ENCODE measurements around the gene DLGAP1. TPM values are rescaled to one million over a fixed set of nuclear protein-coding genes. Genes with fewer than 3 reads are reported as not detected.

Gene DLGAP1
- total RNA-seq, 1 donor from 2014 or later = 11.5 TPM

DNA sequence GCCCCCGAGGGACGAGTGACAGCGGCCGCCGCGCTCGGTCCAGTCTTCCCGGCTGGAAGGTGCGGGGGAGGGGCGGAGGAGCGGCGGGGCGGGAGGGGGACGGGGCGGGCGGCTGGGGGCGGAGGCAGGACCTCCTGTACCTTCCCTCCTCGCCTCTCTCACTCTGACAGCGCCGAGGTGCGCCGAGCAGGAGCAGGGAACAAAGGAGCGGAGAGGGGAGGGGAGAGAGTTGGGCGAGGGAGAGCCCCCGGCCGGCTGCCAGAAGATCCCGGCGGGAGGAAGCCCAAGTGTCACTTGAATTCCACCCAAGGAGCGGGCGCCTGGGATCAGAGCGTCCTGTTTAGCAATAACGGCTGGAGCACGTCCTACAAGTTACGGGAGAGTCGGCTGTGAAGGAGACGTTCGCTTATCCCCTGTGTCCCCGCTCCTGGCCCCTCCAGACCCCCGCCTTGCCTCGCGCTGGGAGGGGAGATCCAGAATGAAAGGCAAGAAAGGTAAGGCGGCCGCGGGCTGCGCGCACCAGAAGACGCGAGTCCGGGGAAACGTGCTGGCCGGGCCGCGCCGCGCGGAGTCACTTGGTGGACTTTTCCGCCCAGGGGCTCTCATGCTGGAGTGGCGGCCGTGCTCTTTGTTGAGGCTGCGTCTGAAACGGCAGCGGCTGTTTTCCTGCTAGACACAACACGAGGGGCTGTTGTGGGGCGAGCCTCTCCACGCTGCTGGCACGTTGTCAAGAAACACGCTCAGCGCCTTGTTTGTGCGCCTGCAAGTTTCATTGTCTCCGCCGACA lies 1004.9 kb downstream of the DLGAP1 start, which contains the start of gene TGIF1:
TSS of gene TGIF1 (plus strand) at position 161 of the 787 bp plus-strand sequence. CDS start at position 479, 318 bp downstream.
- Mint-ChIP-seq H3K9me3 (no peaks in the 10 kb centered on the region), H3K36me3 (ENCODE audit: low read depth) (no peaks in the 10 kb centered on the region), H3K4me3 (peak within 1 kb of the TSS; percentile 99), H3K27me3 (ENCODE audit: low read depth) (peaks cover 2% of the 10 kb centered on the region), H3K27ac (ENCODE audit: unreplicated experiment) (peak within 1 kb of the TSS; percentile 100), H3K4me1 (peaks cover 58% of the 10 kb centered on the region)
- TF ChIP-seq, protein P1, sequence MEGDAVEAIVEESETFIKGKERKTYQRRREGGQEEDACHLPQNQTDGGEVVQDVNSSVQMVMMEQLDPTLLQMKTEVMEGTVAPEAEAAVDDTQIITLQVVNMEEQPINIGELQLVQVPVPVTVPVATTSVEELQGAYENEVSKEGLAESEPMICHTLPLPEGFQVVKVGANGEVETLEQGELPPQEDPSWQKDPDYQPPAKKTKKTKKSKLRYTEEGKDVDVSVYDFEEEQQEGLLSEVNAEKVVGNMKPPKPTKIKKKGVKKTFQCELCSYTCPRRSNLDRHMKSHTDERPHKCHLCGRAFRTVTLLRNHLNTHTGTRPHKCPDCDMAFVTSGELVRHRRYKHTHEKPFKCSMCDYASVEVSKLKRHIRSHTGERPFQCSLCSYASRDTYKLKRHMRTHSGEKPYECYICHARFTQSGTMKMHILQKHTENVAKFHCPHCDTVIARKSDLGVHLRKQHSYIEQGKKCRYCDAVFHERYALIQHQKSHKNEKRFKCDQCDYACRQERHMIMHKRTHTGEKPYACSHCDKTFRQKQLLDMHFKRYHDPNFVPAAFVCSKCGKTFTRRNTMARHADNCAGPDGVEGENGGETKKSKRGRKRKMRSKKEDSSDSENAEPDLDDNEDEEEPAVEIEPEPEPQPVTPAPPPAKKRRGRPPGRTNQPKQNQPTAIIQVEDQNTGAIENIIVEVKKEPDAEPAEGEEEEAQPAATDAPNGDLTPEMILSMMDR (conservative IDR thresholded peaks at IDR 0.05) = peak; percentile 13
- peak; percentile 59 for DNase-seq (ENCODE audit: low read depth, low spot score)

DNA sequence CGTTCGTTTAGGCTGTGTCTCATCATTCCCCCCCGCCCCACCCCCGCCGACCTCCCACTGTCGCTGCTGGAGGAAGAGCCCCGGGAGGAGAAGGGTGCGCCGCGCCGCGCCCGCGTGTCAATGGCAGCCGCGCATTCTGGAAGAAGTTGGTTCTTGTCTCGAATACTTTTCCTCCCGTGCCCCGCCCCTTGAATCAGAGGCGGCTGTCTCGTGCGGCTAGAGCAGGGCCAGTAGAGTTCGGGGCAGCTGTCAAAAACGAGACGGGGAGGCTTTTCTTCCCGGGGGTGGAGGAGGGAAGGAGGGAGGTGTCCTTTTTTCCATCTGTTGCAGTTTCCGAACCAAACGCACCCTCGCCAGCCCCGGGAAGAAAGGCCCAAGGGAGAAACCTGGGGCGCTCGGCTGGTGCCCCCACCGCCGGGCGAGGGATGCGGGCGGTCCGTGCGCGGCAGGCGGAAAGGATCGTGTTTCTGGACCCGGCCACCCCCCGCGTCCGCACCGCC lies 1005.5 kb downstream of the DLGAP1 start:
- H3K27me3 Mint-ChIP-seq (ENCODE audit: low read depth) = peaks cover 2% of the 10 kb centered on the region
- peaks cover 57% of the 10 kb centered on the region for H3K4me1 Mint-ChIP-seq
- TF ChIP-seq, protein P1 (conservative IDR thresholded peaks at IDR 0.05) = peak; percentile 8
- H3K9me3 Mint-ChIP-seq = no peaks in the 10 kb centered on the region
- H3K27ac Mint-ChIP-seq (ENCODE audit: unreplicated experiment) = peak overlapping the region; percentile 100
- DNase-seq (ENCODE audit: low read depth, low spot score) = peak; percentile 63
- H3K36me3 Mint-ChIP-seq (ENCODE audit: low read depth) = no peaks in the 10 kb centered on the region
- H3K4me3 Mint-ChIP-seq = peak overlapping the region; percentile 99

DNA sequence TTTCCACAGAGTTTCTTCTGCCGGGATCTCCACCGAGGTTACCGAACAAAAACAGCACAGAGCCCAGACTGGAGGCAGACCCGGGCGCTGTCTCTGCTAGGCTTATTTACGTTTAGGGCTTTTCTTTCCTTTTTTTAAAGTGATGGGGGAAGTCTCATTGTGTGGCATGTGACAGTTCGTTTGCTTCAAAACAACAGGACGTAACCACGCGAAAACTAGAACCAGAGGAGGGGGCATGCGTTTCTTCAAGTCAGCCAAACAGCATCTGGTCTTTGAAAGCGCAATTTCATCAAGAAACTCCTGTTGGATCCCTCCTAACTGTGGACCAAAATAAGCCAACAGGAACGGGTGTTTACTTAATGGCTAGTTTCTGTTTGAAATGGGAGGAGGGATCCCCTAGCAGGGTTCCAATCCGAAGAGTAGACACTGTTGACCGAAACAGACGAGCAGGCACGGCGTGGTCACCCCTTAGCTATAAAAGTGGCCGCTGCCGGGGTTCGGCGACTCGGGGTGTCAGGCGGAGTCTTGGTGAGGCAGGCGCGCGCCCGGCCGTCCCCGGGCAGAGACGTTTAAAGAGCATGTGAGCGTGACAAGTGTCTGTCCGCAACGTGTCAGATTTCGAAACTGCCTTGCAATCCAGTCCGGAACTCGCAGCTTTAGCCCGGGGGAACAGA lies 1006.1 kb downstream of the DLGAP1 start:
- no peaks in the 10 kb centered on the region for H3K36me3 Mint-ChIP-seq (ENCODE audit: low read depth)
- H3K27ac Mint-ChIP-seq (ENCODE audit: unreplicated experiment) = peak overlapping the region; percentile 100
- no peak for DNase-seq (ENCODE audit: low read depth, low spot score)

DNA sequence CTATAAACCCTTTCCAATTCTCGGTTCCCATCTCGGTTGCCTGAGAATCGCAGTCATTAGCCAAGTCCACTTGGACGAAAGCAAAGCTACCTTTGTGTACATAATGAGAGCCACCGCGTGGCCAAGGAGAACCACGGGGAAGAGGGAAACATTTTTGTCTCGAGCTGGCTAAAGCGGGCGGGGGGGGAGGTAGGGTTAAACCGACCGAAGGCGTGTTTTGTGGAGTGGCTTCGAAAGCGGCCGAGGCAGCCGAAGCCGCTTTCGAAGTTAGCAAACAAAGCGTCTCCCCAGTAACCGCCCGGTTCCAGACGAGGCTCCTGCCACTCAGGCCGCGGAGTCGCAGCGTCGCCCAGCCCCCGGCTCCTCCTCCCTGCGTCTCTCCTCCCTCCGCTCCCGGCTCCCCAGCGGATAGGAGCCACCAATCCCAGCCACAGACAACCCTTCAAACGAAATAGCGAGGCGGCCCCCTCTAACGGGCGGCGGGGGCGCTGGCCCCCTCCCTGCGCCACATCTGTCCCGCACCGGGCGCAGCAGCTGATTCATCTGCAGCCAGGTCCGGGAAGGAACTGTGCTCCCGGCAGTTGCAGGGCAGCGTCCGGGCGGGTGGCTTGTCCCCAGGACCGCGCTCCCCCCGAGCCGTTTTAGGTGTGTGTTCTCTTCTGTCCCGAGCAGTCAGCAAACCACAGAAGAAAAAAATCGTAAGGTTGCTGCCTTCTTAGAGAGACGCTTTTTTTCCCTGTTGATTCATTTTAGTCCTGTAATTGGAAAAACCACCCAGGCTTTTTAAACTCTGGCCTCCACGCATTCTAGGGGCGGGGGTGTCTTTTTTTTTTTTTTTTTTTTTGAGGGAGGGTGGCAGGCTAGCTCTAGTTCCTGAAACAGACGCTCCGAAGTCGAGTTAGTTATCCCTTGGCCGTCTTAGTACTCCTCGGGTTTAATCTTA lies 1006.9 kb downstream of the DLGAP1 start:
- H3K4me1 Mint-ChIP-seq = peaks cover 44% of the 10 kb centered on the region
- DNase-seq (ENCODE audit: low read depth, low spot score) = peak; percentile 84
- no peaks in the 10 kb centered on the region for H3K36me3 Mint-ChIP-seq (ENCODE audit: low read depth)
- peaks cover 2% of the 10 kb centered on the region for H3K27me3 Mint-ChIP-seq (ENCODE audit: low read depth)
- peak overlapping the region; percentile 99 for H3K4me3 Mint-ChIP-seq
- H3K27ac Mint-ChIP-seq (ENCODE audit: unreplicated experiment) = peak overlapping the region; percentile 100
- H3K9me3 Mint-ChIP-seq = no peaks in the 10 kb centered on the region
- TF ChIP-seq, protein P1 (conservative IDR thresholded peaks at IDR 0.05) = peak; percentile 23

More for the DNA sequence above, 1006.1 kb downstream of the DLGAP1 start:
- TF ChIP-seq, protein P1 (conservative IDR thresholded peaks at IDR 0.05) = no peak
- Mint-ChIP-seq H3K4me1 (peaks cover 51% of the 10 kb centered on the region), H3K9me3 (no peaks in the 10 kb centered on the region), H3K27me3 (ENCODE audit: low read depth) (peaks cover 2% of the 10 kb centered on the region), H3K4me3 (peak overlapping the region; percentile 99)
